Epidermal melanocyte (primary cell): ENCODE data around the gene COL5A2.

Experiments
- DNase-seq: peaks from one replicate; pipeline ENCODE4 v3.0.0; 2011; ENCODE audit warnings: low spot score; ENCODE audit not compliant: insufficient read length

COL5A2 gene

DNA sequence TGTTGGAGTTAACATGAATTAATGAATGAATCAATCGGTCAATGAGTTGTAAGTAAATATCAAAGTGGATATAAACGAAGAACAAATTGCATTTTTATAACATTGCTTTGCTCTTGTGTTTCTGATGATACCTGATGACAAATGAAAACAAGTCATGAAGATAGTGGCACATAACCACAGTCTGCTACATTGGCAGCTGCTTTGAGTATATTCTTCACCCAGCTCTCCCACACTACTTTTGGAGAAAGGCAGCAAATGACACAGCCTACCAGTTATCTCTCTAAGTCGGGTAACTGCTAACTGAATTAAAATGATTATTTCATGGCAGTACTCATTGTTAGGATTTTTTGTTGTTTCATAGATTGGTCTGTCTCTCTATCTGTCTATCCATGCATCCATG is 76.8 kb downstream of the COL5A2 start:
- DNase-seq = no peak

DNA sequence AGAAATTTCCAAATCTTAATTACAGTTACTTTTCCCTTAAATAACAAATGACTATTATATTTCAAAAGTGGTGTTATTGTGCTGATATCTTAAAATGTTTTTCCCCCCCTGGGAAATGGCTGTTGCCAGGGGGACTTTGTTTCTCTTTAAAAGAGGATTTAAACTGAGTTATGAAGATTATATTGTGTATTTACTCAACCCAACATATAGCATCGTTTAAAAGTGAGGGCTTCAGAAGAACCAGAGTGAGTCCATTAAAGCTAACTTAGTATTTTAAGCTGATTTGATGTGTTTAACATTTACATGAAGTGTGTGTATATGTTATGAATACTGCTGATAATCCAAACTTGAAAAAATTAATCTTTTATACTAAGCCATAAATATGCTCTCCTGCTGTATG is 81.6 kb downstream of the COL5A2 start:
- DNase-seq = no peak

DNA sequence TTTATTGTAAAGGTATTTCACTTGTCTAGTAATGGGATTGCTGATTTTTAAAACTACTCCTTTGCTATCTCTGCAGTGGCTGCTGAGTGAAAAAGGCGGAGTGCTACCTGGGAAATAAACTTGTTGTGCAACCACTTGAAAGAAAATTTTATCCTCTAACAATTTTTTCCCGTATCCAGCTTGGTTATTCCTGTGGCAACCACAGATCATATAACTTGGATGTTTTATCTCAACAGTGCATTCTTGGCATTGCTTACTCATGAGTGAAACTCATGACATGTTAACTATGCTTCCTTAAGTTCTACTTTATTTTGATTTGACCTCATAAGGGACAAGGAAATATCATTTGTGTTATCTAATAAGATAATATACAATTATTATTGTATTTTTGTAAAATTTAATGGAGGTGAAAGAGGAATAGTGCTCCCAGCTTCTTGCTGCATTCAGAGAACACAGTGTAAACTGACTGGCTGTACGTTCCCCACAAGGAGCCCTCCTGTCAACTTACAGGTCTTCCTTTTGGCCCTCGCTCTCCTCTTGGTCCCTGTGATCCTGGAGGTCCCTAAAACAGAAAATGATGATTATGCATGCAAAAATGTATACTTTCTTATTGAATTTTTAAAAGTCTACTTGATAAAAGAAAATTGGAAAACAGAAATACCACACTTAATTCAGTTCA is 82.7 kb downstream of the COL5A2 start:
- DNase-seq = no peak

DNA sequence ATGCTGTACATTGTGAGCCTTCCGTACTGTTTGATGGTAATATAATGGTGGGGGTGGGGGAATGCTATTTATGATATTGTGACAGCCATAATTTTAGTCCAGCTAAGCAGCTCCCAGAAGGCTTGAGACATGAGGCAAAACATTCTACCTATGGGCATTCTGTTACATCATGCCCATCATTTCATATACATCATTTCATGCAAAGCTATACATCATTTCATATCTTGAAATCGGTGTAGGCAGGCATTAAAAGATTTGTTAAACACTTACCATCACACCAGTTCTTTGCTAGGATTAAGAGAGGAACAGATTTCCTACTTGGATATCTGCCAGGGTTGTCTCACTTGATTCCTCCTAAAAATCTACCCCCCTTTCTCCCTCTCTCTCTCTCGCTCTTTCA is 84.5 kb downstream of the COL5A2 start:
- no peak for DNase-seq

DNA sequence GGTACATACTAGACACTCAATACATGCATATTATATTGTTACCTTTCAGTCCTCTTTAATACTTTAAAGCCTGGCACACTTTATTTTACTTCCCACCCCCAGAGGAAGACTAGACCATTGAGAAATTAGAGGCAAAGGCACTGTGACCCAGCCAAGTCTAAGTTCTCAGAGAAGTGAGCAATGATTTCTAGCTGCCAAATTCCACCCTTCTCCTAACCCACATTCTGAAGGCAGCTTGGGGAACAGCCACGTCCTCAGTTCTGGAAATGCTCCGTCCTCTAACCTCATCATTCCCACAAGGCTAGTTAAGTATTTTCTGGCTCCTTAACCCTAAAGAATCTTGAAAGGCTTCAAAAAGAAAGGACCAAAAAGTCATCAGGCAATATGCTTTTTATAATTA is 86.6 kb downstream of the COL5A2 start:
- DNase-seq = no peak

DNA sequence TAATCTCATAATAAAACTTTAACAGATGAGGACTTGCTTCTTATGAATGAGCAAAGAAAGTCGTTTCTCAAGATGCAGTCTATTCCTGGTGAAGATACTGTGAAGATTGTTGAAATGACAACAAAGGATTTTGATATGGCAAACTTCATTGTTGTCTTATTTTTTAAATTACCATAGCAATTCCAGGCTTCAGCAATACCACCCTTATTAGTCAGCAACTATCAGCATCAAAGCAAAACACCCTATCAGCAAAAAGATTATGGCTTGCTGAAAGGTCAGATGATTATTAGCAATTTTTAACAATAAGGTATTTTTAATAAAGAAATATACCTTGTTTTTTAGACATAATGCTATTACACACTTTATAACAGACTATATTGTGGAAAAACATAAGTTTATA is 88.3 kb downstream of the COL5A2 start:
- DNase-seq = no peak

DNA sequence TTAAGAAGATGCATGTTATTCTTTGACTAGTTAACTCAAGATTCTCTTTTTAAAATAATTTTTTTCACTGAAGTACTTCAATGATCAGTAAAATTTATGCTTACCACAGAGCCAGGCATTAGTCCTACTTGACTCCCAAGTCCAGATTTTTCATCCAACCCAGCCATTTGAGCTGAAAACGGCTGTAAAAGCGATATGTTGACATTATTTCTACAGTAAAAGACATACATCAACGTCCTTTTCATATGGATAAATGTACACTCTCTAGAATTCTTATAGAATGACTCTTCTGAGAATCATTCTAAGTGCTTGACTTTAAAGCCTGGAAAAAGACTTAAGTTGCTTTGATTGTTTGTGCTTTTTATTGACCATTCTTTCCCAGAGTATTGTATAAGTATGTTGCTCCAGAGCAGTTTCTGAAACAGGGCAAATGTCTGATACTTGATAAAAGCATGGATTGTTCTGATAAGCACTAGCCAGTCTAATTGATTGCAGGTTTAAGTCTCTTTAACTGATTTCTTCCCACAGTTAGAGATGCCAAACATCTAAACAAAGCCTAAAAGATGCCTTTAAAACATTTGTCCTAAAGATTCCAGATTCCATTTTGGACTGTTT is 90.9 kb downstream of the COL5A2 start:
- DNase-seq = no peak

DNA sequence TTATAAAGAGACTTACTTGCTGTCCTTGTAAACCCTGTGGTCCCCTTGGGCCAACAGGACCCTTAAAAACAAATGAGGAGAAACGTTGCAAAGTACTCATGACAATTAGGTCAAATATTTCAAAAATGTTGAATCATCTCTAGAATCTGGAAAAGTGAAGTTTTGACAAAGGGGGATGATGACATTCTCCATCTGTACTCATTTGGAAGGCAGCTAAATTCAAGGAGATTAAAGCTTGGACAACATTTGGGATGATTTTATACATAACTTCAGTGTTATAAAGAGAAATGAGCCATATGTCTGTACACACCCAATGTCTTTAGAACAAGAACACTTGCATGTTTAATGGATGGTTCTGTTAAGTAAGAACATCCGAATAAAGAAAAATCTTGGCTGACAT is 92.9 kb downstream of the COL5A2 start:
- no peak for DNase-seq

DNA sequence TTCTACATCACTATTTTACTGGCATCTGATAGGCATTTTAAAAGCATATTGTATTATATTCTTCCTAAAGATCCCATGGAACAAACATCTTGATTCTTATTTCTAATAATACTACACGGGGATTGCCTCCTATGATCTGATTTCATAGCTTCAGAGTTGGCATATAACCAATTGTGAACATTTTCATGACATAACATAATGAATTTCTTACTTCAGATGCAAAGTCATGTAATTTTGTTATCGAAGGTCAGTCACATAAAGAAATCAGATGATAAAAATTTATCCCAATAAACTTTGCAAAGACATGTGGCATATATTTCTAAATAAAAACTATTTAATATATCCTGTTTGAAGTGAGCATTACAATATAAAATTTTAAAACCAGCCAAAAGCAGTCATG is 93.3 kb downstream of the COL5A2 start:
- no peak for DNase-seq

DNA sequence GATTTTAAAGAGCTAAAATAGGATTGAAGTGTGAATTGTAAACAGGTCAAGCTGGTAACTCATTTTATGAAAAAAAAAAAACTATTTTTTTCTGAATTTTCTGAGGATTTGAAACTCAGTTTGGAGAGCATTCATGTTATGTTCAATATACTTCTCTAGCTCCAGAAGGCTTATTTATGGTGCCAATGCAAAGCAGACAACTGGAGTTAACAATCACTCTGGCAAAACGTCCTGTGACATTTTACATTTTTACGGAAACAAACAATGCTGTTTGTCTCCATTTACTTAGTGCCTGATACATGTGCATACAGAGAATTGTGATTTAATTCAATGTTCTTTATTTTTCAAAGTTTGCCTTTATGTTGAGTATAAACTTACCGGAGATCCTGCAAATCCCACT is 96.0 kb downstream of the COL5A2 start:
- no peak for DNase-seq

DNA sequence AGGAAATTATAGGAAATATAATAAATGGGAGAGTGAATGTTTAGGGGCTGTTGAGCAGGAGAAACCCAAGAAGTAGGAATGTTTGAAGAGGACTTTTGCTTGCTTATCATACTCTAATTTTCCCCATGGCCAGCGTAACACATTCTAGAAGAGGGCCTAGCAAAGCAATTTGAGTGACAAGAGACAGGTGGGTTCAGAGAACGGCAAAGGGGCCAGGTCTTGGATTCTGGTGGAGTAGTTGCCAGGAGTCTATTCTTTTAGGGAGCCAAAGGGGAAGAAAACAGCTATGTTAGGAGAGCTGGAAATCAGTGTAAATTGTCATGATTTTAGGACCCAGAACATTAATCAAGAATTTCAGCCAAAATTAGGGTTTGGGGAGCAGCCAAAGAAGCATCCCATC is 96.5 kb downstream of the COL5A2 start:
- no peak for DNase-seq

DNA sequence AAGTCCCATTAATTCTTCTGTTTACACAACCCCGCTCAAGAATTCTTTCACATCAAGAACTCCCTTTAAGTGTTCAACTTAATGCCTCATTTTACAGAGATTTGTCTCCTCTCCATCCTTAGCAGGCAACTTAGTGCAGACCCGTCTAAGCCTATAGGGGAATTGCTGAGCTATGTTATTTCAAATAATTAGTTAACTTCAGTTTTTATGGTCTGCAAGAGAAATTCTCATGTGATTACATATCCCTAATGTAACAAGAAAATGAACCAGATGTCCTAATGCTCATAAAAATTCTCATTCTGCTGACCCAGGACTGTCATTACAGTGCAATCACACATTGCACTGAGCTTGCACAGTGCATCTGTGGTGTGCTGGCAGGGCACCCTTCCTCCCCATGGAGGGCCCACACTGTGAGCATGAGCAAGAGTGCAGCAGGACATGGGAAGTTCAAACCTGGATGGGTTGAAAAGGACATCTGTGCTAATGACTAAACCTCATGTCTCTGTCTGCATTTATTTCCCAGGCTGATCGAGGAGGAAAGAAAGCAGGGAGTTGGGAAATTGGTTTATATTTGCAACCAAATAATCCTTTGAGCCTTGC is 97.1 kb downstream of the COL5A2 start:
- DNase-seq = peak; percentile 27

DNA sequence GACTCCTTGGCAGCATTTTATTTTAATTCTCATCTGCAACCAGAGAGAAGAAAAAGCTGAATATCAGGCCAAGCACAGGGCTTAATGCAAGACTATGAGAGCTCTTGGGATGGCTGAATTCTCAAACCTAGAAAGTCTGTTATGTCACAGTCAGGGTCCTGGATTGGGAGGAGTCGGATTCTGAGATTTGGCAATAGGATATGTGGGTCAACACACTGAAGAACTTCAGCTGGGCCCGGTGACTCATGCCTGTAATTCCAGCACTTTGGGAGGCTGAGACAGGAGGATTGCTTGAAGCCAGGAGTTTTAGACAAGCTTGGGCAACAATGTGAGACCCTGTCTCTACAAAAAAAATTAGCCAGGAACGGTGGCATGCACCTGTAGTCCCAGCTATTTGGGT is 103.0 kb downstream of the COL5A2 start:
- DNase-seq = no peak

DNA sequence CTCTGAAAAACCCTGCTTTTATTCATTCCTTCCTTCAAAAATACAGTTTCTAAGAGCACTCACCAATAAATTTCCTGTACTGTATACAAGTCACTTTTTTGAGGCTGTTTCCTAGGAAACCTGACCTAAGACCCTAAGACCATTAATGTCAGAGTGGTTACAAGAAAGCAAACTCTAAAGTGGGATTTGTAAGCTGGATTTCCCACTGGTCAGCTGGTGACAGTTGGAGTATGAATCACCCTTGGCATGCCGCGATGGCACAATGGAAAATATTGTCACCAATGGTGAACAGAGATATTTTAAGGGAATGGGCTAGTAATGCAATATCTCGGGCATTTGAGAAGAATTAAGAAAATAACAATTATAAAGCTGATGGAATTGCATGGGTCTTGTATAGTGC is 103.4 kb downstream of the COL5A2 start:
- DNase-seq = no peak

DNA sequence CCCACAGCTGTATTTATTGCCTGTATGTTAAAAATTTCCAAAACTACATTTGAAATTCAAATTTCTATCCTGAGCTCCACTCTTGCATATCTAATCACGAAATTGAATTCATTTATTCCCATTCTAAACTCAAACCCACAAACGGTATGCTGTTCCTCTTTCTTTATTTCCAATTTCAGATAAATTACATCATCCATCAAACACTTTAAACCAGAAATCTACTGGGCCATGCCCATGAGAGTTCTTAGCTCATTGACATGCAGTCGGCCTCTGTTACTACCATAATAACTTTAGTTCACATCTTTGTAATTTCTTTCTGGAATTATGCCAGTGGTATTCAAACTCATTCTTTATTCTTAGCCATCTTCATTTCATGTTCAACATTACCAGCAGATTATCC is 105.1 kb downstream of the COL5A2 start:
- DNase-seq = no peak

DNA sequence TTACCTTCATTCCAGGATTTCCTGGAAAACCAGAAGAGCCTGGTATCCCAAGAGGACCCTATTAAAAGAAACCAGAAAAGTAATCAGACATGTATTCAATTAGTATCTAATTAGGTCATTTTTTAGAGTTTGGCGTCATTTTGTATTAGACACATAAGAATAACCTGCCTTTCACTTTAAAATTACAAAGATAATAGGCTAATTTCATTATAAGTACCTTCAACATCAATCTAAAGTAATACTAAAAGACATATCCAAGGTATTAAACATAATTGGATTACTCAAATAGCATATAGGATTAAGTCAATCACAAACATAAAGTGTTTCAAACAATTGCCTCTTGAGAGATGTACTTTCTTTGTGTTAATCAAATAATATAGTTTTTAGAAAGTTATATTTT is 107.5 kb downstream of the COL5A2 start:
- DNase-seq = no peak

DNA sequence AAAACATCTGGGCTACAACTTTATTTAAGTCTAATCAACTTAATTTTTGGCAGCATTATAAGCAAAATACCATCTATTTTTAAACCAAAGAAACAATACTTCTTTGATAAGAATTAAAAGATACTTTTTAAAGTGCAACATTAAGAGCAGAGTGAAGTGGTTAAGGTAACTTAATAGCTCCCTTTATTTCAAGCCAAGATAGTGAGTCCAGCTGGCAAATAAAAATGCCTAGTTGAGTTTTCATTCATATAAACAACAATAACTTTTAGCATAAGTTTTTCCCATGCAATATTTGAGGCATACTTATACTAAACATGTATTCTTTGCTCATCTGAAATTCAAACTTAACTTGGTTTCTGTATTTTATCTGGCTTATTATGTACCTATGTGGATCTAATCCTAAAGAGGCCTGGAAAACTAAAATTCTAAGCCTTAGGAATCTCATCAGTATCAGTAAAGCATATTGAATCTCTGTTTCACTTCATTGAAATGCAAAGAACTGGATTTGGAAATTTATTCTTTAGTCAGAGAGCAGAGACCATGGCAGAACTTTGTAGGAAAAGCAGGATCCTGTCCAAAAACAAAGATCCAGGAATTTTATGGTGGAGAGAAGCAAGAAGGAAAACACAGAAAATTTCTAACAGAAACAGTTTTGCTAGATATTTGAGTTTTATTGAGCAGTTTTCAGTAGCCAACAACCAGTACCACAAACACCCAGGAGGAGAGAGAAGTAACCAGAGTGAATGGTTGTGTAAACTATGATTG is 109.5 kb downstream of the COL5A2 start:
- DNase-seq = no peak

DNA sequence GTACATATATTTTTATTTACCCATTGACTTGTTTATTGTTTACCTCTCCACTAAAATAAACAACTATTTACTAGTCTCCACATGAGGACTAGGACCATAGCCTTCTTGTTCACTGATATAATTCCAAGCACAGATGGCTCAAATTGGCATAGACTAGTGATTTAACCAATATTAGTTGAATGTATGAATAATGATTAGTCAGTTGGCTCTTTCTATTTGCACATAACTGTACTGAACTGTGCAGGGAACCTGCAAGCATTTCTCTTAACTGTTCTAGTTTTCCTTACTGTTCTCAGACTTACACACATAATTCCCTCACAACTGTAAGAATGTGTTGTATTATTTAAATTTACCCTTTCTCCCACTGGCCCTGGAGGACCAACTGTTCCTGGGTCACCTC is 113.5 kb downstream of the COL5A2 start:
- DNase-seq = no peak

DNA sequence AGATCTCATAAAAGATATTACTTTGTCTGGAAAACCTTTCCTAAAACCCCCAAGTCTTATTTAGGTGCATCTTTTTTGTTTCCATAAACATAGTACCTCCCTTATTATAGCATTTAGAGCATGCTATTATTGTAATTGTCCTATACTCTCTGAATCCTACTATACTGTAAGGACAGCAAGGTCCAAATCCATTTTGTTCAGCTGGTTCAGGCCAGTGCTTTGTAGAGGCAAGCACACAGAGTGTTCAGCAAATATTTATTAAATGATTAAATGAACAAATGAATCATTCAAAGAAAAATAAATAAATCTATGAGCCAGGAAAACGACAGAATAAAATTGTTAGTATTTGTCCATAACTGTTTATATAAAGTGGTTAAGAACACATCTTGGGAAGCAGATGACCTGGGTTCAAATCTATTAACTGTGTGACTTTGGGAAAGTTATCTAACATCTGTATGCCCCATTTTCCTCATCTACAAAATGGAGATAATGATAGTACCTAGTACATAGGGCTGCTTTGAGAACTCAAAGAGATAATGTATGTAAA is 119.4 kb downstream of the COL5A2 start:
- no peak for DNase-seq

DNA sequence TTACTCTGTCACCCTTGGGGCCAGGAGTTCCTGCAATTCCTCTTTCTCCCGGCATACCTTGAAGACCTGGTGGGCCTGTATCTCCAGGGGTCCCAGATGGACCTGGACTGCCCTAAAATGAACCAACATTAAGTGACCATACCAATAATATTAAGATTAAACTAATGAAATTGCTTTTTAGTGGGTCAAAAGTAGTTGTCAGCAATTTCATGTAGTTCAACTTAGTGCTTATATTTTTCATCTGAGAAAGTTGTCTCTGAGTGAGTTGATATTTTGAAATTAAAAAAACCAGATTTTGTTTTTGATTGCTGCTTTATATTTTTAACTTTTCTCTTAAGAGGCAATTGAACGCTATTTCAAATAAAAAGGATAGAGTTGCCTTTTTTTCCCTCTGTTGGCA is 122.2 kb downstream of the COL5A2 start:
- no peak for DNase-seq

DNA sequence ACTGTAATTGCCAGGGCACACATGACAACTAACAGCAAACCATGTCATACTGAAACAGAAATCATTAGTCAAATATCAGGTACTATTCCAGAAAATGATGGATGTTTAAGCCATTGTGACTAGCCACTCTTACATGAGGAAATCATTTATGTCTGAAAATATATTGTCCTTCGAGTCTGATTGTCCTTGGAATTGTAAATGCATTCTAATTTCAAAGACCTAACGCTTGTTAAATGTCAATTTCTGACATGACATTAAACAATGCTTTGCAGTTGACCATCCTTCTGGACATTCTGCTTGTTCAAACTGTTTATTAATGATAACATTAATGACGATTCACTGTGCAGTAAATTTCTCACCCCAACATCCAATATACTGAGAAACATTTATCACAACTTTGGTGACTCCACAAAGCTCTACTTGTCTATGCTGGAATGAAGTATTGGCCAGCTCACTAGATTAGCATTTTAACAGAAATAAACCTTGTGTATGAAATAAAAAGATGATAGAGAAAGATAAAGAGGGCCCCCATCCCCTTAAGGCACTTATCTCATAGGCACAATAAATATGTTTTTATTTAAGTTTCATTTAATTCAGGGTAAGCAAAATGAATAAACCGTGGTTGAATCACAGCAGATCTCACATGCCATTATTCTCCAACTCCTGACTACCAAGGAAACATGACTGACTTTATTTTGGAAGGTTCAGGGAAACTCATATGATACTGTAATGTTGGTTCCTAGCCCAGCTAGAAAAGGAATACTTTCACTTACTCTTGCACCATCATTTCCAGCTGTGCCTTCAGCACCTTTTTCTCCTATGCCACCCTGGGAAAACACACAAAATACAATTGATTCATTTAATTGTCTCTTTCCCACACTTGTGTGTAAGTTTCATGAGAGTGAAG is 123.1 kb downstream of the COL5A2 start:
- DNase-seq = no peak
